ENCODE results near the gene AK6. TPM values are rescaled to one million over a fixed set of nuclear protein-coding genes. Genes with fewer than 3 reads are reported as not detected.

The AK6 gene
- 29.1 TPM for total RNA-seq
- long read RNA-seq, transcript AK6-202 (5 exons, 1,648 nt), result major isoform, 23 of 31 reads
- long read RNA-seq, partial matches to known transcripts, result 4 of 31 reads
- long read RNA-seq, other reads (novel, unspliced or antisense), result 1 of 31 reads

DNA sequence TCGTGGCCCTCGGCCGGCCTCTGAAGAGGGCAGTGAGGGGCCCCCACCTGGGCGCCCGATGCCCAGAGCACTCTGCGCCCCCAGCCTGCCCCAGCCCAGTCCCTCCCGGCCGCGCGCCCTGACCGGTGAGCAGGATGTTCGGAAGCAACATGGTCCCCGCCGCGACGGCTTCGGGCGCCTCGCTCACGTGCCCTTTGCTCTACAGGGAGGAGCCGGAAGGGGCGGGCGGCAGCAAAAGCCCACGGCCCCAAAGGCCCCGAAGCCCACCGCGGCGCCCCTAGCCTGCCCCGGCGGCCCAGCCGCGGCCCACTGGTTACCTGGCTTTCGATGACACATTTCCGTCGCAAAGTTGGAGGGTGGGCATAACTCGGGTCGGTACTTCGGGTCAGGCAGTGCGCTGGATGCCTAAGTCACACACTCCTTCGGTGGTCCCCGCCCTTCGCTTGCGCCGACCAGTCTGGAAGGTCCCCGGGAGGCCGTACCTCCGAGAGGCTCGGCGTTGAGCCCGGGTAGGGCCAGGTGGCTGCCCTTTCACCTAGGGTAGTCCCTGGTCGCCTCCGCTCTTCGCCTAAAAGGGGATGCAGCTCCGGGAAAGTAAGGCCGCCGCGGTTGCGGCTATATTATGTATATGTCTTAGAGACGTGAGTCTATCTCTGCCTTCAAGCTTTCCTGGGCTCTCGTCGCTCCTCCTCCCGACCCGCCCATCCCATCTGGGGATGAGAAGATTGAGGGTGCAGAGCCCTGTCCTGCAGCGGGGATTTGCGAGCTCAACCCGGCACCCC is at the start of gene AK6, which contains the start of the genes RAD17 and TAF9:
Gene AK6, minus strand, starts transcription at position 181 of the 782 bp plus-strand sequence. Its CDS starts 30 bp downstream, at position 151.
Gene RAD17, plus strand, starts transcription at position 479 of the 782 bp plus-strand sequence. CDS start 2,391 bp downstream, outside the sequence.
Gene TAF9, minus strand, starts transcription at position 181 of the 782 bp plus-strand sequence. CDS start 3,783 bp downstream, outside the sequence.
- Histone ChIP-seq H3K4me3 (peak within 1 kb of the TSS; percentile 87), H3K9me3 (no peaks in the 10 kb centered on the region), H3K36me3 (peaks cover 33% of the 10 kb centered on the region), H3K27ac (peak within 1 kb of the TSS; percentile 99), H3K27me3 (ENCODE audit: low read depth) (no peaks in the 10 kb centered on the region), H3K4me1 (peaks cover 31% of the 10 kb centered on the region)
- intact Hi-C loops (cut with DNase I), result no loop called here
- ATAC-seq (peak; percentile 99), DNase-seq (peak; percentile 96)
- TF ChIP-seq, protein P1, sequence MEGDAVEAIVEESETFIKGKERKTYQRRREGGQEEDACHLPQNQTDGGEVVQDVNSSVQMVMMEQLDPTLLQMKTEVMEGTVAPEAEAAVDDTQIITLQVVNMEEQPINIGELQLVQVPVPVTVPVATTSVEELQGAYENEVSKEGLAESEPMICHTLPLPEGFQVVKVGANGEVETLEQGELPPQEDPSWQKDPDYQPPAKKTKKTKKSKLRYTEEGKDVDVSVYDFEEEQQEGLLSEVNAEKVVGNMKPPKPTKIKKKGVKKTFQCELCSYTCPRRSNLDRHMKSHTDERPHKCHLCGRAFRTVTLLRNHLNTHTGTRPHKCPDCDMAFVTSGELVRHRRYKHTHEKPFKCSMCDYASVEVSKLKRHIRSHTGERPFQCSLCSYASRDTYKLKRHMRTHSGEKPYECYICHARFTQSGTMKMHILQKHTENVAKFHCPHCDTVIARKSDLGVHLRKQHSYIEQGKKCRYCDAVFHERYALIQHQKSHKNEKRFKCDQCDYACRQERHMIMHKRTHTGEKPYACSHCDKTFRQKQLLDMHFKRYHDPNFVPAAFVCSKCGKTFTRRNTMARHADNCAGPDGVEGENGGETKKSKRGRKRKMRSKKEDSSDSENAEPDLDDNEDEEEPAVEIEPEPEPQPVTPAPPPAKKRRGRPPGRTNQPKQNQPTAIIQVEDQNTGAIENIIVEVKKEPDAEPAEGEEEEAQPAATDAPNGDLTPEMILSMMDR (IDR thresholded peaks at IDR 0.05), result no peak

DNA sequence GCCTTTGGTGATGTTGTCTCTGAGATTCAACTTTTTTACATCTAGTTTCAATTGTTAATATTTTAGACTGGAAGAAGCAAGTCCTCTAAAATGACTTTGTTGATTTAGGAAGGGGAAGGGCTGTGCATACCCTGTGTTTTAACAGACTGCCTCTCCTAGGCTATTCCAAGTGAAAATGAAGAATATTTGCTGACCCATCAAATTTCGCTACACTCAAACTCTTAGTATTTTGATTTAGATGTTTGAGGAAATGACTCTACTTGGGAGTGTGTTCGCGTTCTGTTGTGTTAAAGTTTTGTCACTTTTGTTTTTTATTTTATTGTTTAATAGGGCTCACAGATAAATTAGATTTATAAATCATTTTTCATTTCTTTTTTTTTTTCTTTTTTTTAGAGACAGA is 49.2 kb upstream of the AK6 start:
- intact Hi-C loops (cut with DNase I), result no loop called here
- no peak for ATAC-seq

DNA sequence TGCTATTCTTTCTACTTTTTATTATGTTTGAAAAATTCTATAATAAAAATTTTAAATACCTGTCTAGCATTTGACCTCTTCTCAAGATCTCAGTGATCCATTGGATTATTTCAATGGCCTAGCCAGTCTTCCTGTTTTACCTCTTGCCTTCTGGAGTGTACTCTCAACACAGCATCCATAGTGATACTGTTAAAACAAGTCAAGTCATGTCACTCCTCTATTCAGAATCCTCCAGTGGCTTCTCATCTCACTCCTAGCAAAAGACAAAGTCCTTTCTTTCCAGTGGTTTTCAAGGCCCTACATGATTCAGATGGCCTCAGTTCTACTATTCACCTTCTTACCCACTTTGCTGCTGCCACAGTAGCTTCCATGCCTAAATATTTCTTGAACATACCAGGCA is 47.4 kb upstream of the AK6 start:
- DNase-seq, result no peak
- Histone ChIP-seq H3K36me3 (peaks cover 23% of the 10 kb centered on the region), H3K4me1 (peaks cover 9% of the 10 kb centered on the region), H3K9me3 (no peaks in the 10 kb centered on the region), H3K4me3 (peak overlapping the region; percentile 77), H3K27ac (no peak overlapping the region), H3K27me3 (ENCODE audit: low read depth) (no peaks in the 10 kb centered on the region)
- ATAC-seq, result no peak
- intact Hi-C loops (cut with DNase I), result no loop called here
- TF ChIP-seq, protein P1 (IDR thresholded peaks at IDR 0.05), result no peak

More for the DNA sequence above, 49.2 kb upstream of the AK6 start:
- Histone ChIP-seq H3K27me3 (ENCODE audit: low read depth) (no peaks in the 10 kb centered on the region), H3K4me3 (no peak overlapping the region), H3K27ac (no peak overlapping the region), H3K4me1 (peaks cover 9% of the 10 kb centered on the region), H3K9me3 (no peaks in the 10 kb centered on the region), H3K36me3 (peaks cover 7% of the 10 kb centered on the region)
- no peak for DNase-seq
- TF ChIP-seq, protein P1 (IDR thresholded peaks at IDR 0.05), result no peak

DNA sequence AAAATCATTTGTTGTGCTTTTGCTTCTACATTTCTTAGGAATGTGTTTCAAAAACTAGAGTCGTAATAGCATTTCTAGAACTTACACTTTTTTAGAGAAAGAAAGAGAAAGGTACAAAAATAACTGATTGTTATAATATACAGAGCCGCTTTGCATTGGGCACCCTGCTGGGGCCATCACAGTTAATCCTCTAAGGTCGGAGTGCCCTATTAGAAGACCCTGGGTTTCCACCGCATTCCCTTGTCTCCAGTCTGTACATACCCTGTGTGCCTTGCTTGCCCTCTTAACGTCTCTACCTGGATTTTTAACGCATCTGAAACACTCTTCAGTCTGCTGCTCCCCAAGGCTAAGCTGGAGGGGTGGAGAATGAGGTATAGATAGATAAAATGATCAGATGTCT is 46.9 kb upstream of the AK6 start:
- Histone ChIP-seq H3K27me3 (ENCODE audit: low read depth) (no peaks in the 10 kb centered on the region), H3K36me3 (peaks cover 28% of the 10 kb centered on the region), H3K9me3 (no peaks in the 10 kb centered on the region), H3K4me1 (peaks cover 9% of the 10 kb centered on the region), H3K27ac (peak overlapping the region; percentile 89), H3K4me3 (peak overlapping the region; percentile 77)
- TF ChIP-seq, protein P1 (IDR thresholded peaks at IDR 0.05), result no peak
- ATAC-seq, result no peak
- no peak for DNase-seq
- intact Hi-C loops (cut with DNase I), result no loop called here

DNA sequence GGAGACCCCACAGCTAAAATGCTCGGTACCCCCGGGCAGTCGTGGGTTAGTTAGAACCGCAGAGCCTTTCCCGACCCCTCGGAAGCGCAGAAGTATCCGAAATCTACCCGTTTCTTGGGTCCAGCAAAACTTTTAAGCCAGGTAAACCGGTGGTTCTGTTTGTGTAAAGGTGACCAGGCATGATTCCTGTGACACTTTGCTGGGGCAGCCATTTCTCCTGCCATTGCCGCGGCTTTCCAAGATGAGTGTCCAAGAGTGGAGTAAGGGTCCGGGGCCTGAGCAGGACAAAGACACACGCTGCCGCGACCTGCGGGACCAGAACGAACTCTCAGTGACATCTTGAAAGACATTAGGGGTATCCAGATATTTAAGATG is 46.3 kb upstream of the AK6 start:
- TF ChIP-seq, protein P1 (IDR thresholded peaks at IDR 0.05), result no peak
- H3K27ac ChIP-seq, result peak overlapping the region; percentile 89
- H3K4me3 ChIP-seq, result peak overlapping the region; percentile 77
- H3K36me3 ChIP-seq, result peaks cover 31% of the 10 kb centered on the region
- intact Hi-C loops (cut with DNase I), result no loop called here
- peaks cover 9% of the 10 kb centered on the region for H3K4me1 ChIP-seq
- ATAC-seq (peak; percentile 35 to 67), DNase-seq (no peak)
- no peaks in the 10 kb centered on the region for H3K27me3 ChIP-seq (ENCODE audit: low read depth)
- no peaks in the 10 kb centered on the region for H3K9me3 ChIP-seq
